GM12874 (cell line): ENCODE results near the gene DRD3.

ENCODE experiments used
- CTCF ChIP-seq: IDR thresholded peaks from 2 replicates; pipeline ENCODE4 v1.5.1; 2011; ENCODE audit warnings: low read depth, mild to moderate bottlenecking, control low read depth, low read length, moderate library complexity; ENCODE audit not compliant: insufficient read depth

The DRD3 gene

GRCh38 chr3:114178770-114179368 is at the start of gene DRD3:
DRD3 (minus strand) TSS chr3:114179052; CDS start chr3:114171992, 7,060 bp downstream.
- no peak for TF ChIP-seq CTCF

- TF ChIP-seq CTCF = no peak
Observed at GRCh38 chr3:114227076-114227475, 48.2 kb upstream of the DRD3 start.

GRCh38 chr3:114226313-114226712 is 47.5 kb upstream of the DRD3 start:
- TF ChIP-seq CTCF = no peak

- no peak for TF ChIP-seq CTCF
Observed at GRCh38 chr3:114223143-114223542, 44.3 kb upstream of the DRD3 start.

- TF ChIP-seq CTCF = no peak
Observed at GRCh38 chr3:114221881-114222264, 43.0 kb upstream of the DRD3 start.

- TF ChIP-seq CTCF = no peak
Observed at GRCh38 chr3:114221165-114221880, 42.5 kb upstream of the DRD3 start.

- no peak for TF ChIP-seq CTCF
Observed at GRCh38 chr3:114219741-114220140, 40.9 kb upstream of the DRD3 start.
